Fibroblast of lung (primary cell): Measurements from ENCODE around the gene SGPP2. TPM values are rescaled to one million over a fixed set of nuclear protein-coding genes. Genes with fewer than 3 reads are reported as not detected.

Source experiments
- DNase-seq, 2 donors: peaks; one replicate each; pipeline versions ENCODE4 v3.0.0 to v3.0.0-alpha.2; 2010; ENCODE audit warnings: low read depth in 2 of 2
- H2AFZ ChIP-seq: 2 replicates; pipeline ENCODE4 v1.5.1; 2012; ENCODE audit warnings: low read length, control low read depth, inconsistent platforms
- H3K27ac ChIP-seq: 2 replicates; pipeline ENCODE4 v1.5.1; 2011; ENCODE audit warnings: low read length, control low read depth; ENCODE audit not compliant: insufficient read depth
- H3K27me3 ChIP-seq: 2 replicates; pipeline ENCODE4 v1.5.1; 2011; ENCODE audit warnings: mild to moderate bottlenecking, low read length; ENCODE audit not compliant: control insufficient read depth, insufficient read depth
- H3K36me3 ChIP-seq: 2 replicates; pipeline ENCODE4 v1.5.1; 2011; ENCODE audit warnings: low read length; ENCODE audit not compliant: control insufficient read depth, insufficient read depth
- H3K4me1 ChIP-seq: 2 replicates; pipeline ENCODE4 v1.5.1; 2011; ENCODE audit warnings: low read length; ENCODE audit not compliant: control insufficient read depth, insufficient read depth; ENCODE audit errors: extremely low read depth
- H3K4me2 ChIP-seq: 2 replicates; pipeline ENCODE4 v1.5.1; 2011; ENCODE audit warnings: low read length, control low read depth; ENCODE audit not compliant: insufficient read depth; ENCODE audit errors: extremely low read depth
- H3K4me3 ChIP-seq, 4 experiments: fragments of 200-600 bp in 1 of 4; sonication (generic) in 1 of 4; replicated peaks in 1 of 4; 2 replicates each; pipeline ENCODE4 v1.5.1; 2011 to 2016; ENCODE audit warnings: low read length in 4 of 4, low read depth in 3 of 4, mild to moderate bottlenecking in 3 of 4, control low read depth in 2 of 4, inconsistent platforms in 1 of 4, mixed read lengths in 1 of 4; ENCODE audit not compliant: insufficient read depth in 1 of 4; ENCODE audit errors: control extremely low read depth in 1 of 4
- H3K79me2 ChIP-seq: 2 replicates; pipeline ENCODE4 v1.5.1; 2012; ENCODE audit warnings: mild to moderate bottlenecking, low read length, inconsistent platforms; ENCODE audit not compliant: control insufficient read depth, insufficient read depth
- H3K9ac ChIP-seq: 2 replicates; pipeline ENCODE4 v1.5.1; 2011; ENCODE audit warnings: mild to moderate bottlenecking, low read length, control low read depth; ENCODE audit not compliant: insufficient read depth
- H3K9me3 ChIP-seq: 2 replicates; pipeline ENCODE4 v1.5.1; 2012; ENCODE audit warnings: low read depth, low read length; ENCODE audit not compliant: control insufficient read depth, insufficient read depth
- H4K20me1 ChIP-seq: 2 replicates; pipeline ENCODE4 v1.5.1; 2011; ENCODE audit warnings: low read length; ENCODE audit not compliant: control insufficient read depth, insufficient read depth; ENCODE audit errors: extremely low read depth
- CTCF ChIP-seq, 2 donors: IDR thresholded peaks in 1 of 2; conservative IDR thresholded peaks in 1 of 2; 1 replicate in 1 of 2; 2 replicates in 1 of 2; pipeline ENCODE4 v1.5.1; 2011 to 2012; ENCODE audit warnings: low read length in 2 of 2, control low read depth in 1 of 2, inconsistent platforms in 1 of 2, low read depth in 1 of 2, mild to moderate bottlenecking in 1 of 2
- EZH2 ChIP-seq: IDR thresholded peaks from 2 replicates; pipeline ENCODE4 v1.5.1; 2012; ENCODE audit warnings: low read length, control low read depth, mild to moderate bottlenecking; ENCODE audit errors: missing control alignments
- polyA minus RNA-seq: library from RNA; depleted of rRNA, polyadenylated mRNA; stranded (reverse); fragments of >200 nt; gene quantifications from 2 replicates; pipeline ENCODE4 v1.2.3, GENCODE V29; 2011; ENCODE audit warnings: low replicate concordance
- polyA plus RNA-seq, 2 donors: library from polyadenylated mRNA; depleted of rRNA in 1 of 2; stranded (reverse) in 1 of 2; unstranded in 1 of 2; fragments of >200 nt; gene quantifications; 2 replicates each; pipeline ENCODE4 v1.2.1, GENCODE V29; 2011 to 2012; ENCODE audit warnings: missing spikeins in 1 of 2
- total RNA-seq: library from RNA; depleted of rRNA; stranded (reverse); fragments of >200 nt; gene quantifications from 2 replicates; pipeline ENCODE4 v1.2.1, GENCODE V29; 2014

The SGPP2 gene
- total RNA-seq (not detected in 2 replicates), polyA plus RNA-seq (not detected in 2 replicates), polyA minus RNA-seq (0.59 TPM in 1 of 2 replicates, not detected in the other)
- 0.12 TPM in 1 of 2 replicates, not detected in the other for polyA plus RNA-seq (2012)

- H3K79me2 ChIP-seq: no peaks in the 10 kb centered on the region
- H3K36me3 ChIP-seq: no peaks in the 10 kb centered on the region
- H2AFZ ChIP-seq: no peak within 1 kb of the TSS
- no peak within 1 kb of the TSS for H3K4me2 ChIP-seq
- no peak for DNase-seq
- H4K20me1 ChIP-seq: no peaks in the 10 kb centered on the region
- no peak within 1 kb of the TSS for H3K27ac ChIP-seq
- TF ChIP-seq CTCF (conservative IDR thresholded peaks at IDR 0.05 in 1 of 2, IDR thresholded peaks at IDR 0.05 in 1 of 2; ENCODE audit: low read depth in 1 of 2, low read length in 2 of 2) (no peak), EZH2 (no peak)
- peaks cover 12% of the 10 kb centered on the region for H3K27me3 ChIP-seq
- H3K9me3 ChIP-seq: no peaks in the 10 kb centered on the region
- no peaks in the 10 kb centered on the region for H3K4me1 ChIP-seq
- no peak within 1 kb of the TSS for H3K9ac ChIP-seq
- no peak within 1 kb of the TSS for H3K4me3 ChIP-seq
Measured at GRCh38 chr2:222424276-222424728, at the start of gene SGPP2. Gene SGPP2 (plus strand): TSS chr2:222424543. CDS start chr2:222424603, 60 bp downstream.

- Histone ChIP-seq H3K4me3 (no peak overlapping the region), H3K79me2 (no peaks in the 10 kb centered on the region), H3K4me1 (no peaks in the 10 kb centered on the region), H3K27me3 (no peaks in the 10 kb centered on the region), H3K9ac (no peak overlapping the region), H3K27ac (no peak overlapping the region), H3K4me2 (no peak overlapping the region), H2AFZ (no peak overlapping the region), H3K9me3 (no peaks in the 10 kb centered on the region), H4K20me1 (no peaks in the 10 kb centered on the region), H3K36me3 (no peaks in the 10 kb centered on the region)
- TF ChIP-seq EZH2 (no peak), CTCF (conservative IDR thresholded peaks at IDR 0.05 in 1 of 2, IDR thresholded peaks at IDR 0.05 in 1 of 2; ENCODE audit: low read depth in 1 of 2, low read length in 2 of 2) (no peak)
- DNase-seq: no peak
Measured at GRCh38 chr2:222375798-222376197, 48.5 kb upstream of the SGPP2 start.

- Histone ChIP-seq H3K36me3 (no peaks in the 10 kb centered on the region), H3K79me2 (no peaks in the 10 kb centered on the region), H3K27ac (no peak overlapping the region), H3K27me3 (no peaks in the 10 kb centered on the region), H3K4me1 (no peaks in the 10 kb centered on the region), H3K4me3 (no peak overlapping the region), H3K4me2 (no peak overlapping the region), H3K9me3 (no peaks in the 10 kb centered on the region), H2AFZ (no peak overlapping the region), H4K20me1 (no peaks in the 10 kb centered on the region), H3K9ac (no peak overlapping the region)
- no peak for DNase-seq
- TF ChIP-seq EZH2 (no peak), CTCF (conservative IDR thresholded peaks at IDR 0.05 in 1 of 2, IDR thresholded peaks at IDR 0.05 in 1 of 2; ENCODE audit: low read depth in 1 of 2, low read length in 2 of 2) (no peak)
Measured at GRCh38 chr2:222380456-222380855, 43.9 kb upstream of the SGPP2 start.
